Panc1 (cell line): ENCODE data around the gene GM2A. TPM values are rescaled to one million over a fixed set of nuclear protein-coding genes. Genes with fewer than 3 reads are reported as not detected.

Experiments used
- ATAC-seq: fragments of 200-7000 bp; cut with Tn5 transposase; 2 replicates; pipeline ENCODE4 v1.9.1; 2020; ENCODE audit warnings: mild to moderate bottlenecking, moderate library complexity
- BruUV-seq: library from RNA; stranded (reverse); fragments of 400-500 nt; replicated peaks from 2 replicates; lab custom pipeline; 2021; lab: Mats Ljungman, UMichigan
- CTCF ChIA-PET: fragments of 300-600 bp; sonication (Branson Sonifier 250); formaldehyde crosslinking; loops from one replicate; lab custom pipeline; 2022; ENCODE audit warnings: antibody characterized with exemption; lab: Charles Lee
- POLR2A ChIA-PET: fragments of 300-600 bp; sonication (Branson Sonifier 250); formaldehyde crosslinking; loops from one replicate; lab custom pipeline; 2022; ENCODE audit warnings: antibody characterized with exemption; lab: Charles Lee
- DNase-seq: peaks from one replicate; pipeline ENCODE4 v3.0.0-alpha.2; 2010; ENCODE audit warnings: low read depth, low spot score
- H3K27ac ChIP-seq: 2 replicates; pipeline ENCODE4 v1.5.1; 2011; ENCODE audit warnings: mild to moderate bottlenecking, low read length, inconsistent platforms
- H3K27me3 ChIP-seq: fragments of 200-500 bp; sonication (Bioruptor generic); 2 replicates; pipeline ENCODE4 v1.6.0; 2014; ENCODE audit warnings: low read length, inconsistent platforms; ENCODE audit not compliant: control insufficient read depth, insufficient read depth
- H3K36me3 ChIP-seq: fragments of 200-500 bp; sonication (Bioruptor generic); 2 replicates; pipeline ENCODE4 v1.5.1; 2014; ENCODE audit warnings: inconsistent platforms, mild to moderate bottlenecking, low read length, moderate library complexity; ENCODE audit not compliant: control insufficient read depth, insufficient read depth
- H3K4me1 ChIP-seq: 2 replicates; pipeline ENCODE4 v1.5.1; 2011; ENCODE audit warnings: inconsistent platforms, mild to moderate bottlenecking, low read length, moderate library complexity; ENCODE audit not compliant: control insufficient read depth, insufficient read depth
- H3K4me3 ChIP-seq, 2 experiments: 2 replicates each; pipeline ENCODE4 v1.5.1; 2011 to 2012; ENCODE audit warnings: low read depth in 2 of 2, low read length in 2 of 2, mild to moderate bottlenecking in 2 of 2, inconsistent platforms in 1 of 2, moderate library complexity in 1 of 2
- H3K9me3 ChIP-seq: fragments of 200-500 bp; sonication (Bioruptor generic); 2 replicates; pipeline ENCODE4 v1.5.1; 2014; ENCODE audit warnings: low read depth, mild to moderate bottlenecking, inconsistent platforms, low read length, moderate library complexity; ENCODE audit not compliant: control insufficient read depth, insufficient read depth
- CTCF ChIP-seq: fragments of 450-650 bp; IDR thresholded peaks from 2 replicates; pipeline ENCODE4 v1.5.1; 2017; ENCODE audit warnings: mild to moderate bottlenecking
- POLR2AphosphoS5 ChIP-seq: IDR thresholded peaks from 2 replicates; pipeline ENCODE4 v1.6.1; 2012; ENCODE audit warnings: mild to moderate bottlenecking, low read depth, low read length, moderate library complexity
- REST ChIP-seq, 2 experiments: IDR thresholded peaks; 2 replicates each; pipeline ENCODE4 v1.6.1; 2011 to 2012; ENCODE audit warnings: low read depth in 2 of 2, control low read depth in 1 of 2, low read length in 1 of 2, mild to moderate bottlenecking in 1 of 2, moderate library complexity in 1 of 2; ENCODE audit not compliant: insufficient read depth in 1 of 2
- SIN3A ChIP-seq: IDR thresholded peaks from 2 replicates; pipeline ENCODE4 v1.6.1; 2012; ENCODE audit warnings: low read depth, mild to moderate bottlenecking, low read length, moderate library complexity, borderline replicate concordance; ENCODE audit not compliant: insufficient read depth
- TCF7L2 ChIP-seq: IDR thresholded peaks from 2 replicates; pipeline ENCODE4 v1.6.1; 2011; ENCODE audit warnings: mild to moderate bottlenecking, low read depth, low read length, inconsistent platforms
- in situ Hi-C: cut with HindIII; loops from 2 replicates; pipeline ENCODE4 v1.10.0; 2016; ENCODE audit warnings: low sequenced_read_pairs, low pct_unique_long_range_greater_than_20kb
- intact Hi-C: fragments of 100-400 bp; cut with micrococcal nuclease; formaldehyde crosslinking; loops from one replicate; pipeline ENCODE4 v1.10.0; 2022; ENCODE audit not compliant: unreplicated experiment
- total RNA-seq: library from RNA; stranded (reverse); gene quantifications from one replicate; pipeline ENCODE4 v1.2.1, GENCODE V29; 2021; ENCODE audit not compliant: unreplicated experiment

Gene GM2A
- total RNA-seq, 1 experiment from 2014 or later: 40.7 TPM

- intact Hi-C loops (no loop called here), in situ Hi-C loops (no loop called here)
- Histone ChIP-seq H3K27me3 (no peaks in the 10 kb centered on the region), H3K9me3 (no peaks in the 10 kb centered on the region), H3K4me1 (no peaks in the 10 kb centered on the region), H3K27ac (no peak overlapping the region), H3K36me3 (no peaks in the 10 kb centered on the region), H3K4me3 (no peak overlapping the region)
- BruUV-seq: no TSS peak
- CTCF ChIA-PET: interaction anchor here (0.5 kb wide), 1 partner anchor 43 kb away, joined by 3 read pairs; no protein-coding TSS in a partner anchor
- ATAC-seq (no peak), DNase-seq (no peak)
- POLR2A ChIA-PET: no interaction called here
- no peak for TF ChIP-seq POLR2AphosphoS5
- no peak for TF ChIP-seq TCF7L2
- TF ChIP-seq REST (IDR thresholded peaks at IDR 0.05; ENCODE audit: insufficient read depth in 1 of 2, low read depth in 2 of 2, low read length in 1 of 2): no peak
- no peak for TF ChIP-seq SIN3A
- TF ChIP-seq CTCF: no peak
These were observed 32.7 kb downstream of the GM2A start for GRCh38 chr5:151285683-151286082.

GRCh38 chr5:151286246-151286645 is 33.3 kb downstream of the GM2A start:
- Histone ChIP-seq H3K27me3 (no peaks in the 10 kb centered on the region), H3K36me3 (no peaks in the 10 kb centered on the region), H3K27ac (no peak overlapping the region), H3K4me1 (no peaks in the 10 kb centered on the region), H3K4me3 (no peak overlapping the region), H3K9me3 (no peaks in the 10 kb centered on the region)
- in situ Hi-C loops (no loop called here), intact Hi-C loops (no loop called here)
- DNase-seq: no peak
- ATAC-seq: no peak
- POLR2A ChIA-PET: no interaction called here
- BruUV-seq: no TSS peak
- CTCF ChIA-PET: no interaction called here
- no peak for TF ChIP-seq POLR2AphosphoS5
- TF ChIP-seq REST (IDR thresholded peaks at IDR 0.05; ENCODE audit: insufficient read depth in 1 of 2, low read depth in 2 of 2, low read length in 1 of 2): no peak
- TF ChIP-seq SIN3A: no peak
- no peak for TF ChIP-seq CTCF
- TF ChIP-seq TCF7L2: no peak
